ENCODE measurements around the gene CRYGS. TPM values are rescaled to one million over a fixed set of nuclear protein-coding genes. Genes with fewer than 3 reads are reported as not detected.
A peak's percentile ranks its signal among the peaks of the same experiment; 100 is the strongest.

The CRYGS gene
- total and polyA plus RNA-seq, 9 of the 15 experiments (the other 6 are each of a cell fraction or from before 2014, with no cell fraction given), result 1.5 to 3.8 (median 2.0) TPM

DNA sequence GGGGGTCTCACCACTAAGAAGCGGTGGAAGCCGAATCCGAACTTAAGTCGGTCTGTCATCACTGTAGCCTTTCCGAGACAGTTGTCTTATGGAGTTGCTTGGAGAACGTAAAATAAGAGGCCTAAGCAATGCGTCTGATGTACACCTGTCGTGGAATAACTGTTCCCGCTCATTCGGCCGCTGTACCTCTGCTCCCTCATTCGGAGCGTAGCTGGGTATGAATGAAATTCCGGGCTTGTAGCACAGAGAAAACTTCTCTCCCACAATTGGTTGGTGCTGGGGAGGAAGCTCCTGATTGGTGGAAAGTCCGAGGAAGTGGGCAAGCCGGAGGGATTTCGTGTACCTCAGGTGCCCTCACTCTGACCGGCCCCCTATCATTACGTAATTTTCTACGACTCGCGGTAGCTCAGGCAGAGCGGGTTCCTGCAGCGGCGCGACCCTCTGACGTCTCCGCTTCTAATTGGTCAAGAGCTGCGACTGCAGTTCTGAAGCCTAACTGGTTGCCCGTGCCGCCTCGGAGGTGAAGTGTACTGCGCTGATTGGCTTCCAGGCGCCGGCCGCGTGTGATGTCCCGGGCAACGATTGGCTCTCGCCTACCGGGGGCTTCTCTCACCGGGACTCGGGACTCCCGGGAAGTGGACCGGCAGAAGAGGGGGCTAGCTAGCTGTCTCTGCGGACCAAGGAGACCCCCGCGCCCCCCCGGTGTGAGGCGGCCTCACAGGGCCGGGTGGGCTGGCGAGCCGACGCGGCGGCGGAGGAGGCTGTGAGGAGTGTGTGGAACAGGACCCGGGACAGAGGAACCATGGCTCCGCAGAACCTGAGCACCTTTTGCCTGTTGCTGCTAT lies 26.1 kb upstream of the CRYGS start, which contains the start of gene DNAJB11 (continued):
- TF ChIP-seq, protein P1, sequence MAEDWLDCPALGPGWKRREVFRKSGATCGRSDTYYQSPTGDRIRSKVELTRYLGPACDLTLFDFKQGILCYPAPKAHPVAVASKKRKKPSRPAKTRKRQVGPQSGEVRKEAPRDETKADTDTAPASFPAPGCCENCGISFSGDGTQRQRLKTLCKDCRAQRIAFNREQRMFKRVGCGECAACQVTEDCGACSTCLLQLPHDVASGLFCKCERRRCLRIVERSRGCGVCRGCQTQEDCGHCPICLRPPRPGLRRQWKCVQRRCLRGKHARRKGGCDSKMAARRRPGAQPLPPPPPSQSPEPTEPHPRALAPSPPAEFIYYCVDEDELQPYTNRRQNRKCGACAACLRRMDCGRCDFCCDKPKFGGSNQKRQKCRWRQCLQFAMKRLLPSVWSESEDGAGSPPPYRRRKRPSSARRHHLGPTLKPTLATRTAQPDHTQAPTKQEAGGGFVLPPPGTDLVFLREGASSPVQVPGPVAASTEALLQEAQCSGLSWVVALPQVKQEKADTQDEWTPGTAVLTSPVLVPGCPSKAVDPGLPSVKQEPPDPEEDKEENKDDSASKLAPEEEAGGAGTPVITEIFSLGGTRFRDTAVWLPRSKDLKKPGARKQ (CRISPR knock-in tag; IDR thresholded peaks at IDR 0.05), result no peak
- TF ChIP-seq ELF1 (tag; IDR thresholded peaks at IDR 0.05), result peak; percentile 74
- TF ChIP-seq, protein P2, sequence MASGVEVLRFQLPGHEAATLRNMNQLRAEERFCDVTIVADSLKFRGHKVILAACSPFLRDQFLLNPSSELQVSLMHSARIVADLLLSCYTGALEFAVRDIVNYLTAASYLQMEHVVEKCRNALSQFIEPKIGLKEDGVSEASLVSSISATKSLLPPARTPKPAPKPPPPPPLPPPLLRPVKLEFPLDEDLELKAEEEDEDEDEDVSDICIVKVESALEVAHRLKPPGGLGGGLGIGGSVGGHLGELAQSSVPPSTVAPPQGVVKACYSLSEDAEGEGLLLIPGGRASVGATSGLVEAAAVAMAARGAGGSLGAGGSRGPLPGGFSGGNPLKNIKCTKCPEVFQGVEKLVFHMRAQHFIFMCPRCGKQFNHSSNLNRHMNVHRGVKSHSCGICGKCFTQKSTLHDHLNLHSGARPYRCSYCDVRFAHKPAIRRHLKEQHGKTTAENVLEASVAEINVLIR (CRISPR knock-in tag; IDR thresholded peaks at IDR 0.05), result peak; percentile 94
- TF ChIP-seq TRIM28 (IDR thresholded peaks at IDR 0.05), result no peak
- TF ChIP-seq, protein P3, sequence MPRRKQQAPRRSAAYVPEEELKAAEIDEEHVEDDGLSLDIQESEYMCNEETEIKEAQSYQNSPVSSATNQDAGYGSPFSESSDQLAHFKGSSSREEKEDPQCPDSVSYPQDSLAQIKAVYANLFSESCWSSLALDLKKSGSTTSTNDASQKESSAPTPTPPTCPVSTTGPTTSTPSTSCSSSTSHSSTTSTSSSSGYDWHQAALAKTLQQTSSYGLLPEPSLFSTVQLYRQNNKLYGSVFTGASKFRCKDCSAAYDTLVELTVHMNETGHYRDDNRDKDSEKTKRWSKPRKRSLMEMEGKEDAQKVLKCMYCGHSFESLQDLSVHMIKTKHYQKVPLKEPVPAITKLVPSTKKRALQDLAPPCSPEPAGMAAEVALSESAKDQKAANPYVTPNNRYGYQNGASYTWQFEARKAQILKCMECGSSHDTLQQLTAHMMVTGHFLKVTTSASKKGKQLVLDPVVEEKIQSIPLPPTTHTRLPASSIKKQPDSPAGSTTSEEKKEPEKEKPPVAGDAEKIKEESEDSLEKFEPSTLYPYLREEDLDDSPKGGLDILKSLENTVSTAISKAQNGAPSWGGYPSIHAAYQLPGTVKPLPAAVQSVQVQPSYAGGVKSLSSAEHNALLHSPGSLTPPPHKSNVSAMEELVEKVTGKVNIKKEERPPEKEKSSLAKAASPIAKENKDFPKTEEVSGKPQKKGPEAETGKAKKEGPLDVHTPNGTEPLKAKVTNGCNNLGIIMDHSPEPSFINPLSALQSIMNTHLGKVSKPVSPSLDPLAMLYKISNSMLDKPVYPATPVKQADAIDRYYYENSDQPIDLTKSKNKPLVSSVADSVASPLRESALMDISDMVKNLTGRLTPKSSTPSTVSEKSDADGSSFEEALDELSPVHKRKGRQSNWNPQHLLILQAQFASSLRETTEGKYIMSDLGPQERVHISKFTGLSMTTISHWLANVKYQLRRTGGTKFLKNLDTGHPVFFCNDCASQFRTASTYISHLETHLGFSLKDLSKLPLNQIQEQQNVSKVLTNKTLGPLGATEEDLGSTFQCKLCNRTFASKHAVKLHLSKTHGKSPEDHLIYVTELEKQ (CRISPR knock-in tag; IDR thresholded peaks at IDR 0.05), result no peak
- no peak for TF ChIP-seq ZSCAN32 (CRISPR knock-in tag; IDR thresholded peaks at IDR 0.05)
- peak; percentile 47; the same call in 1 of the 2 replicates for TF ChIP-seq PKNOX1 (IDR thresholded peaks at IDR 0.05)
- 0 out of 2 replicates have a peak, but pooled peaks have one; percentile 71 for TF ChIP-seq FOXJ2 (tag; IDR thresholded peaks at IDR 0.05)
- peak; percentile 24 for TF ChIP-seq FOSL1 (tag; conservative IDR thresholded peaks at IDR 0.05)
- TF ChIP-seq ETV6 (IDR thresholded peaks at IDR 0.05; ENCODE audit: borderline replicate concordance in 1 of 2, low read depth in 2 of 2, low read length in 1 of 2), result no peak
- TF ChIP-seq ETV6 (CRISPR knock-in tag; IDR thresholded peaks at IDR 0.05; ENCODE audit: borderline replicate concordance), result no peak
- peak; percentile 96 for TF ChIP-seq HBP1 (CRISPR knock-in tag; IDR thresholded peaks at IDR 0.05)
- TF ChIP-seq LCOR (CRISPR knock-in tag; IDR thresholded peaks at IDR 0.05), result peak; percentile 72; the same call in 1 of the 2 replicates
- no peak for TF ChIP-seq POLR2AphosphoS2 (IDR thresholded peaks at IDR 0.05; ENCODE audit: low read length)
- TF ChIP-seq CLOCK (CRISPR knock-in tag; IDR thresholded peaks at IDR 0.05; ENCODE audit: borderline replicate concordance), result no peak
